SK-N-SH (cell line): ENCODE data around the gene ZBTB7A. TPM values are rescaled to one million over a fixed set of nuclear protein-coding genes. Genes with fewer than 3 reads are reported as not detected.

Experiments
- CTCF ChIA-PET: fragments of 300-600, 350-600 bp; formaldehyde crosslinking; extraction: SDS; loops from one replicate; lab custom pipeline; 2021; lab: Yijun Ruan, JAX
- POLR2A ChIA-PET: fragments of 350-600 bp; sonication (Branson Sonifier 250); formaldehyde crosslinking; extraction: SDS; loops from one replicate; lab custom pipeline; 2020; ENCODE audit warnings: antibody characterized with exemption, inconsistent platforms; lab: Yijun Ruan, JAX
- DNase-seq: peaks from one replicate; pipeline ENCODE4 v3.0.0; 2012
- H2AFZ ChIP-seq: fragments of 200-600 bp; sonication (generic); 2 replicates; pipeline ENCODE4 v1.8.1; 2016; ENCODE audit warnings: antibody characterized with exemption, mild to moderate bottlenecking, low read depth
- H3F3A ChIP-seq: fragments of 200-600 bp; sonication (generic); replicated peaks from 2 replicates; pipeline ENCODE3; 2016; ENCODE audit warnings: antibody characterized with exemption, mild to moderate bottlenecking; ENCODE audit not compliant: insufficient read depth
- H3K27ac ChIP-seq, 2 experiments: fragments of 200-500 bp in 1 of 2; fragments of 200-600 bp in 1 of 2; sonication (Bioruptor generic) in 1 of 2; sonication (generic), shearing (Covaris generic) in 1 of 2; 2 replicates each; pipeline versions ENCODE4 v1.5.1 to v1.6.1; 2014 to 2016; ENCODE audit warnings: low read depth in 2 of 2, inconsistent platforms in 1 of 2, low read length in 1 of 2, mild to moderate bottlenecking in 1 of 2, mixed read lengths in 1 of 2
- H3K27me3 ChIP-seq: fragments of 200-600 bp; sonication (generic), shearing (Covaris generic); 2 replicates; pipeline ENCODE4 v1.6.1; 2016; ENCODE audit warnings: mixed run types; ENCODE audit not compliant: insufficient read depth
- H3K36me3 ChIP-seq, 2 experiments: fragments of 200-500 bp in 1 of 2; fragments of 200-600 bp in 1 of 2; sonication (Bioruptor generic) in 1 of 2; sonication (generic) in 1 of 2; replicated peaks in 1 of 2; 2 replicates each; pipeline versions ENCODE3 to v1.5.1; 2014 to 2016; ENCODE audit warnings: low read length in 1 of 2, mild to moderate bottlenecking in 1 of 2; ENCODE audit not compliant: insufficient read depth in 2 of 2, control insufficient read depth in 1 of 2
- H3K4me1 ChIP-seq, 2 experiments: fragments of 200-500 bp in 1 of 2; fragments of 200-600 bp in 1 of 2; sonication (Bioruptor generic) in 1 of 2; sonication (generic), shearing (Covaris generic) in 1 of 2; 2 replicates each; pipeline versions ENCODE4 v1.5.1 to v1.6.1; 2014 to 2016; ENCODE audit warnings: low read depth in 1 of 2, low read length in 1 of 2, mixed run types in 1 of 2; ENCODE audit not compliant: insufficient read depth in 2 of 2, control insufficient read depth in 1 of 2
- H3K4me2 ChIP-seq: fragments of 200-600 bp; sonication (generic), shearing (Covaris generic); 2 replicates; pipeline ENCODE4 v1.6.1; 2017; ENCODE audit warnings: mixed run types
- H3K4me3 ChIP-seq, 2 experiments: fragments of 200-500 bp in 1 of 2; fragments of 200-600 bp in 1 of 2; sonication (Bioruptor generic) in 1 of 2; sonication (generic), shearing (Covaris generic) in 1 of 2; 2 replicates each; pipeline versions ENCODE4 v1.5.1 to v1.8.1; 2014 to 2016; ENCODE audit warnings: low read depth in 2 of 2, inconsistent platforms in 1 of 2, low read length in 1 of 2, mild to moderate bottlenecking in 1 of 2, mixed read lengths in 1 of 2, moderate library complexity in 1 of 2
- H3K79me2 ChIP-seq: fragments of 200-600 bp; sonication (generic); 2 replicates; pipeline ENCODE4 v1.8.1; 2017; ENCODE audit warnings: mild to moderate bottlenecking; ENCODE audit not compliant: insufficient read depth
- H3K9ac ChIP-seq: fragments of 200-600 bp; sonication (generic); 2 replicates; pipeline ENCODE4 v1.6.1; 2017; ENCODE audit warnings: mixed run types
- H3K9me2 ChIP-seq: fragments of 200-600 bp; sonication (generic); 2 replicates; pipeline ENCODE4 v1.6.1; 2017; ENCODE audit warnings: mixed run types
- H3K9me3 ChIP-seq: fragments of 200-600 bp; sonication (generic); 2 replicates; pipeline ENCODE4 v1.6.1; 2017; ENCODE audit warnings: mixed run types, mild to moderate bottlenecking, moderate library complexity
- H4K20me1 ChIP-seq: fragments of 200-600 bp; sonication (generic); 2 replicates; pipeline ENCODE4 v1.6.1; 2017; ENCODE audit warnings: mild to moderate bottlenecking, mixed run types; ENCODE audit not compliant: insufficient read depth
- ELF1 ChIP-seq: IDR thresholded peaks from 2 replicates; pipeline ENCODE4 v1.4.0; 2012
- EP300 ChIP-seq, 2 experiments: IDR thresholded peaks; 2 replicates each; pipeline versions ENCODE4 v1.4.0 to v1.6.1; 2012; ENCODE audit warnings: borderline replicate concordance in 1 of 2, low read depth in 1 of 2, low read length in 1 of 2
- EZH2phosphoT487 ChIP-seq: fragments of 200-600 bp; sonication (generic); IDR thresholded peaks from 2 replicates; pipeline ENCODE4 v1.6.1; 2017; ENCODE audit warnings: low read depth, mixed run types, mild to moderate bottlenecking, antibody characterized with exemption, moderate library complexity, borderline replicate concordance
- FOXM1 ChIP-seq: IDR thresholded peaks from 2 replicates; pipeline ENCODE4 v1.4.0; 2012; ENCODE audit warnings: low read depth, mild to moderate bottlenecking
- GABPA ChIP-seq: IDR thresholded peaks from 2 replicates; pipeline ENCODE4 v1.4.0; 2012; ENCODE audit warnings: low read depth, mild to moderate bottlenecking
- MEF2A ChIP-seq: IDR thresholded peaks from 2 replicates; pipeline ENCODE4 v1.4.0; 2012; ENCODE audit warnings: low read depth, borderline replicate concordance
- NRF1 ChIP-seq: IDR thresholded peaks from 2 replicates; pipeline ENCODE4 v1.6.1; 2012; ENCODE audit warnings: low read depth, mild to moderate bottlenecking, low read length
- RFX5 ChIP-seq: IDR thresholded peaks from 2 replicates; pipeline ENCODE4 v1.6.1; 2012; ENCODE audit warnings: mild to moderate bottlenecking, improper control_type of control experiment, low read length
- RXRA ChIP-seq: IDR thresholded peaks from 2 replicates; pipeline ENCODE4 v1.4.0; 2012; ENCODE audit warnings: low read depth, mild to moderate bottlenecking, borderline replicate concordance
- SMC3 ChIP-seq: IDR thresholded peaks from 2 replicates; pipeline ENCODE4 v1.6.1; 2012; ENCODE audit warnings: low read depth, low read length, improper control_type of control experiment
- TAF1 ChIP-seq: IDR thresholded peaks from 2 replicates; pipeline ENCODE4 v1.6.1; 2012; ENCODE audit warnings: low read depth, mild to moderate bottlenecking, low read length, moderate library complexity, borderline replicate concordance
- USF1 ChIP-seq: IDR thresholded peaks from 2 replicates; pipeline ENCODE4 v1.4.0; 2012; ENCODE audit warnings: low read depth, borderline replicate concordance
- YY1 ChIP-seq: IDR thresholded peaks from 2 replicates; pipeline ENCODE4 v1.4.0; 2012; ENCODE audit warnings: low read depth, mild to moderate bottlenecking
- WGBS: methylation state at CpG from one replicate; pipeline ENCODE4 v1.1.6; 2017; ENCODE audit warnings: low lambda C conversion rate; 5-methylcytosine and 5-hydroxymethylcytosine counted together
- polyA plus RNA-seq, 3 experiments: library from polyadenylated mRNA; depleted of rRNA; stranded (reverse); fragments of >200 nt; gene quantifications; 2 replicates each; pipeline ENCODE4 v1.2.3, GENCODE V29; 2012
- TF ChIP-seq, protein P1 (sequence below): IDR thresholded peaks from 2 replicates; pipeline ENCODE4 v1.4.0; 2012; ENCODE audit warnings: low read depth, borderline replicate concordance
- TF ChIP-seq, protein P2 (sequence below): fragments of 150-350 bp; IDR thresholded peaks from 2 replicates; pipeline ENCODE4 v1.6.1; 2016; ENCODE audit warnings: mild to moderate bottlenecking, low read depth, low read length
- TF ChIP-seq, protein P3 (sequence below): IDR thresholded peaks from 2 replicates; pipeline ENCODE4 v1.4.0; 2012; ENCODE audit warnings: low read depth

Gene ZBTB7A
- polyA plus RNA-seq, 1 of the 3 experiments (the other 2 are of a cell fraction) = 7.4 TPM

DNA sequence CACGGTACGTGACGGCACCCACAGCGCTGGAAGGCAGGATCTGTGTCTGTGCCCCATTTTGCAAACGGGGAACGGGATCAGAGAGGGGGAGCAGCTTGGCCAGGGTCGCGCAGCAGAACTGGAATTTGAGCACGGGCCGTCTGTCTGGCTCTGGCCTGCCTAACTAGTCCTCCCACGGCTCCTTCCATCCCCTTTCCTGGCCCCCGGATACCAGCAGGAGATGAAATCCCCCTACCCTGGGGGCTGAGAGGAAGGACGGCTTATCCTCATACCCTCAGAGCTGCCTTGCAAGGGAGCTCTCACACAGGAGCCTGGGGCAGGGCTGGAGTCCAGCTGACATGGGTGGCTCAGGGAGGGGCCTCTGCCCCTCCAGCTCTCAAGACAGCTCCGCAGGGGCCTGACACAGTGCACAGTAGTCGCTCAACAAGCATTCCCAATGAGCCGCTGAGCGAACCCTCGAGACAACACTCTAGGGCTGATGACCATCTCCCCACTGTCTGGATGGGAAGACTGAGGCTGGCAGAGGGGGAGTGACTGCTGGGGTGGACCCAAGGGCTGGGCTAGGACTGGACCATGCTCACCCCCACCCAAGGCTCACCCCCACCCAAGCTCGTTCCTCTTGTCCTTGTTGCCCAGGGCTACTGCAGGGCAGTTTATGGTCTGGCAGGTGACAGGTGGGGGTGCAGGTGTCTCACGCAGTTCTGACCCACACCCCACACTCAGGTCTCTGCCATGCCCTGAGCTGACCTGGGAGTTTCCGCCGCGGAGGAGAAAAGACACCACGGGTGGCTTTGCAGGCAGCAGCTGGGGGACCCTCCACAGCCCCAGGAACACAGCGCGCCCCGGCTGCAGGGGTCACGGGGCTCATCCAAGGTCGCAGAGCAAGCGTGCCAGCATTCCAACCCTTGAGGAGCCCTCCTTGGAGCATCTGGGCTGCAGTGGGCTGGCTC lies 4.0 kb downstream of the ZBTB7A start:
- ChIA-PET CTCF (interaction anchor here (1.8 kb wide), 1 partner anchor 77 kb away, joined by 4 read pairs; no protein-coding TSS in a partner anchor), POLR2A (no interaction called here)
- 91% methylated on average over 11 of the region's 30 CpGs for WGBS
- H3K4me3 ChIP-seq = no peak overlapping the region
- no peak for DNase-seq
- H4K20me1 ChIP-seq = peaks cover 73% of the 10 kb centered on the region
- H3K79me2 ChIP-seq = peaks cover 77% of the 10 kb centered on the region
- peaks cover 6 to 10% of the 10 kb centered on the region in 2 experiments; a peak in 2 of 4 replicates for H3K4me1 ChIP-seq
- no peaks in the 10 kb centered on the region for H3K9me2 ChIP-seq
- no peak overlapping the region for H2AFZ ChIP-seq
- H3K27ac ChIP-seq = no peak overlapping the region
- TF ChIP-seq GABPA (no peak), TAF1 (no peak)
- peaks cover 7% of the 10 kb centered on the region for H3F3A ChIP-seq
- H3K9ac ChIP-seq = no peak overlapping the region
- no peaks in the 10 kb centered on the region for H3K27me3 ChIP-seq
- H3K9me3 ChIP-seq = no peaks in the 10 kb centered on the region
- peaks cover 3 to 13% of the 10 kb centered on the region in 2 experiments for H3K36me3 ChIP-seq
- H3K4me2 ChIP-seq = peak overlapping the region; percentile 100

DNA sequence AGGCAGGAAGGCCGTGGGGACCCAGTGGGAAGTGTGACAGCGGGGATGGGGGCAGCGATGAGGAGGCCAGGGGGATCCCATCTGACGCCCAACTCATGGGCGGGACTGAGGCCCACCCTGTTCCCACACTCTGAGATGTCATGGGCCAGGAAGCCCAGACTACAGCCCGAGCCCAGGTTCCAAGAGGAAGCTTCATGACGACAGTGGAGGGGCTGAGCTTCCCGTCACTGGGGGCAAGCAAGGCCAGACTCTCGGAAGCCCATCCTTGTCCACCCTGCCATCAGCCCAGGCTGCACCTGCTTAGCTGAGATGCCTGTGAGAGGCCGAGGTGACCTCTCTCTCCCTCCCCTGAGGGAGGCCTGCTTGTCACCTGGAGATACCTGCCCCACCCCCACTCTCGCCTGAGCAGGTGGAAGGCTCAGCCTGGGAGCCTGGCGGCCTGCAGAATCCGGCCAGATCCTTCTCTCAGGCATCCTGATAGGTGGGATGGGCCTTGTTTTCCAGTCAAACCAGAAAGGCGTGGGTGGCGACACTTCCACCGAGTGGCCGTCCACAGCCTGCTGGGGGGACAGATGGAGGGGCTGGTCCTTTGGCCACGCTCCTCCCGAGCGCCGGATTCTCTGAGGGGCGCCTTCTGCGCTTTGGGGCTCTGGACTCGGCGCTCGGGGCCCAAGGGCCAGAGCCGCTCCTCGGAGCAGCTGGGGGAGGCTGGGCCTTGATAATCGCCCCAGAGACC lies 4.8 kb downstream of the ZBTB7A start:
- Histone ChIP-seq H3K9me3 (no peaks in the 10 kb centered on the region), H3K36me3 (peaks cover 3 to 13% of the 10 kb centered on the region in 2 experiments), H3K9me2 (no peaks in the 10 kb centered on the region), H3K27ac (no peak overlapping the region), H3K27me3 (no peaks in the 10 kb centered on the region), H3K4me3 (no peak overlapping the region), H3K4me1 (peaks cover 6 to 10% of the 10 kb centered on the region in 2 experiments; a peak in 2 of 4 replicates), H4K20me1 (peaks cover 81% of the 10 kb centered on the region), H3F3A (peaks cover 15% of the 10 kb centered on the region), H2AFZ (no peak overlapping the region), H3K4me2 (no peak overlapping the region), H3K9ac (no peak overlapping the region), H3K79me2 (peaks cover 85% of the 10 kb centered on the region)
- no peak for TF ChIP-seq FOXM1
- no peak for TF ChIP-seq EP300 (IDR thresholded peaks at IDR 0.05; ENCODE audit: borderline replicate concordance in 1 of 2, low read depth in 1 of 2, low read length in 1 of 2)
- no peak for TF ChIP-seq USF1
- TF ChIP-seq MEF2A = no peak
- no peak for TF ChIP-seq NRF1
- no peak for TF ChIP-seq ELF1
- no peak for TF ChIP-seq RFX5
- TF ChIP-seq, protein P1, sequence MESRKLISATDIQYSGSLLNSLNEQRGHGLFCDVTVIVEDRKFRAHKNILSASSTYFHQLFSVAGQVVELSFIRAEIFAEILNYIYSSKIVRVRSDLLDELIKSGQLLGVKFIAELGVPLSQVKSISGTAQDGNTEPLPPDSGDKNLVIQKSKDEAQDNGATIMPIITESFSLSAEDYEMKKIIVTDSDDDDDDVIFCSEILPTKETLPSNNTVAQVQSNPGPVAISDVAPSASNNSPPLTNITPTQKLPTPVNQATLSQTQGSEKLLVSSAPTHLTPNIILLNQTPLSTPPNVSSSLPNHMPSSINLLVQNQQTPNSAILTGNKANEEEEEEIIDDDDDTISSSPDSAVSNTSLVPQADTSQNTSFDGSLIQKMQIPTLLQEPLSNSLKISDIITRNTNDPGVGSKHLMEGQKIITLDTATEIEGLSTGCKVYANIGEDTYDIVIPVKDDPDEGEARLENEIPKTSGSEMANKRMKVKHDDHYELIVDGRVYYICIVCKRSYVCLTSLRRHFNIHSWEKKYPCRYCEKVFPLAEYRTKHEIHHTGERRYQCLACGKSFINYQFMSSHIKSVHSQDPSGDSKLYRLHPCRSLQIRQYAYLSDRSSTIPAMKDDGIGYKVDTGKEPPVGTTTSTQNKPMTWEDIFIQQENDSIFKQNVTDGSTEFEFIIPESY = no peak
- TF ChIP-seq YY1 = no peak
- TF ChIP-seq, protein P2, sequence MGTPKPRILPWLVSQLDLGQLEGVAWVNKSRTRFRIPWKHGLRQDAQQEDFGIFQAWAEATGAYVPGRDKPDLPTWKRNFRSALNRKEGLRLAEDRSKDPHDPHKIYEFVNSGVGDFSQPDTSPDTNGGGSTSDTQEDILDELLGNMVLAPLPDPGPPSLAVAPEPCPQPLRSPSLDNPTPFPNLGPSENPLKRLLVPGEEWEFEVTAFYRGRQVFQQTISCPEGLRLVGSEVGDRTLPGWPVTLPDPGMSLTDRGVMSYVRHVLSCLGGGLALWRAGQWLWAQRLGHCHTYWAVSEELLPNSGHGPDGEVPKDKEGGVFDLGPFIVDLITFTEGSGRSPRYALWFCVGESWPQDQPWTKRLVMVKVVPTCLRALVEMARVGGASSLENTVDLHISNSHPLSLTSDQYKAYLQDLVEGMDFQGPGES = no peak
- TF ChIP-seq RXRA = no peak
- TF ChIP-seq EZH2phosphoT487 = no peak
- TF ChIP-seq, protein P3, sequence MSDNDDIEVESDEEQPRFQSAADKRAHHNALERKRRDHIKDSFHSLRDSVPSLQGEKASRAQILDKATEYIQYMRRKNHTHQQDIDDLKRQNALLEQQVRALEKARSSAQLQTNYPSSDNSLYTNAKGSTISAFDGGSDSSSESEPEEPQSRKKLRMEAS = no peak
- TF ChIP-seq SMC3 = no peak
- WGBS = 80% methylated on average over 9 of the region's 29 CpGs
- POLR2A ChIA-PET = no interaction called here
- CTCF ChIA-PET = interaction anchor here (1.8 kb wide), 1 partner anchor 76 kb away, joined by 4 read pairs; no protein-coding TSS in a partner anchor
- no peak for DNase-seq
